Measurements from ENCODE around the gene YWHAB. TPM values are rescaled to one million over a fixed set of nuclear protein-coding genes. Genes with fewer than 3 reads are reported as not detected.

Gene YWHAB
- total and polyA plus RNA-seq, 10 of the 15 experiments (the other 5 are each of a cell fraction or from before 2014, with no cell fraction given) = 63.5 to 323 (median 144) TPM

DNA sequence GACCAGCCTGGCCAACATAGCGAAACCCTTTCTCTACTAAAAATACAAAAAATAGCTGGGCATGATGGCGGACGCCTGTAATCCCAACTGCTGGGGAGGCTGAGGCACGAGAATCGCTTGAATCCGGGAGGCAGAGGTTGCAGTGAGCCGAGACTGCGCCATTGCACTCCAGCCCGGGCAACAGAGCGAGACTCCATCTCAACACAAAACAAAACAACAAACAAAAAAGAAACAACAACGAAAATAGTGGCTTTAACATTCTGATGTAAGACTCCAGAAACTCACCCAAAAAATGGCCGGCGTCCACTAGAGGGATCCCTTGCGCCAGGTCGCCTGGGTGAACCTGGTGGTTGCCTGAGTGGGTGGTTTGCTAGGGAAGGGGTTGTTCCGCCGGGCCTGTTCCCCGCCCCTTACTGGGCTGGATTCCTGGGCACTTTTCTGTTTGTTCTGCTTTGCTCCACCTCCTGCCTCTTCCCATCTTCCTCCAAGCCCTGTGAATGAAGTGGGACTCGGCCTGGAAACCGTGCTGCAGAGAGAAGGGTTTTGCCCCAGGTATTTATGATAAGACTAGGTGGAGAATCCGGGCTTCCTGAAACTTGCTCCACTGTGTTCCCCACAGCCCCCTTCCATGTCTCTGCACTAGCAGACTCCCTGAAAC, 25.9 kb downstream of the YWHAB start:
- ChIA-PET POLR2A (interaction anchor here (0.8 kb wide), 1 partner anchor 26 kb away, joined by 3 read pairs; the partner anchor contains the start of gene YWHAB), CTCF (interaction anchor here (1.0 to 5.2 kb wide), 10 partner anchors 13 to 332 kb away, joined by 3 to 30 read pairs (median 4); no protein-coding TSS in a partner anchor), SMC1A (ENCODE audit: uncharacterized antibody, unreplicated experiment) (interaction anchor here (0.6 to 3.6 kb wide), 8 partner anchors 35 to 201 kb away, joined by 3 to 18 read pairs (median 4); partner anchors contain the start of gene TOMM34), RAD21 (ENCODE audit: unreplicated experiment) (interaction anchor here (0.8 to 1.4 kb wide), 3 partner anchors 94 to 183 kb away, joined by 3 read pairs; no protein-coding TSS in a partner anchor)
- H3K79me2 ChIP-seq (ENCODE audit: control insufficient read depth, insufficient read depth, low read length) = no peaks in the 10 kb centered on the region
- intact Hi-C loops (cut with micrococcal nuclease; ENCODE audit: unreplicated experiment) = loop anchor here (5.0 kb wide), 1 partner anchor 186 kb away; no protein-coding TSS in a partner anchor
- no peak overlapping the region for H3K9ac ChIP-seq (ENCODE audit: control insufficient read depth, insufficient read depth, low read length)
- no peak overlapping the region for H3K4me3 ChIP-seq
- peaks cover 3% of the 10 kb centered on the region for H3K4me1 ChIP-seq (ENCODE audit: control insufficient read depth, insufficient read depth, low read length)
- H2AFZ ChIP-seq (ENCODE audit: control insufficient read depth, low read depth, low read length) = no peak overlapping the region; the same call in 1 of the 2 replicates
- H3K27me3 ChIP-seq (replicated peaks in 1 of 2; ENCODE audit: control insufficient read depth in 2 of 2, insufficient read depth in 2 of 2, low read length in 1 of 2) = no peaks in the 10 kb centered on the region
- H3K4me2 ChIP-seq (ENCODE audit: control insufficient read depth, insufficient read depth) = peak overlapping the region; percentile 41; the same call in 1 of the 2 replicates
- H3K9me3 ChIP-seq (replicated peaks; ENCODE audit: control insufficient read depth, insufficient read depth, low read length) = no peaks in the 10 kb centered on the region
- TF ChIP-seq, protein P1, sequence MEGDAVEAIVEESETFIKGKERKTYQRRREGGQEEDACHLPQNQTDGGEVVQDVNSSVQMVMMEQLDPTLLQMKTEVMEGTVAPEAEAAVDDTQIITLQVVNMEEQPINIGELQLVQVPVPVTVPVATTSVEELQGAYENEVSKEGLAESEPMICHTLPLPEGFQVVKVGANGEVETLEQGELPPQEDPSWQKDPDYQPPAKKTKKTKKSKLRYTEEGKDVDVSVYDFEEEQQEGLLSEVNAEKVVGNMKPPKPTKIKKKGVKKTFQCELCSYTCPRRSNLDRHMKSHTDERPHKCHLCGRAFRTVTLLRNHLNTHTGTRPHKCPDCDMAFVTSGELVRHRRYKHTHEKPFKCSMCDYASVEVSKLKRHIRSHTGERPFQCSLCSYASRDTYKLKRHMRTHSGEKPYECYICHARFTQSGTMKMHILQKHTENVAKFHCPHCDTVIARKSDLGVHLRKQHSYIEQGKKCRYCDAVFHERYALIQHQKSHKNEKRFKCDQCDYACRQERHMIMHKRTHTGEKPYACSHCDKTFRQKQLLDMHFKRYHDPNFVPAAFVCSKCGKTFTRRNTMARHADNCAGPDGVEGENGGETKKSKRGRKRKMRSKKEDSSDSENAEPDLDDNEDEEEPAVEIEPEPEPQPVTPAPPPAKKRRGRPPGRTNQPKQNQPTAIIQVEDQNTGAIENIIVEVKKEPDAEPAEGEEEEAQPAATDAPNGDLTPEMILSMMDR (IDR thresholded peaks at IDR 0.05 in 2 of 3, conservative IDR thresholded peaks at IDR 0.05 in 1 of 3; ENCODE audit: control insufficient read depth in 2 of 3, extremely low read depth in 1 of 3, insufficient read depth in 1 of 3, low read depth in 3 of 3, low read length in 3 of 3) = peak; percentile 66 to 71 (median 69)
- TF ChIP-seq RBBP5 (conservative IDR thresholded peaks at IDR 0.05) (no peak), RUNX3 (IDR thresholded peaks at IDR 0.05; ENCODE audit: low read length) (0 out of 2 replicates have a peak, but pooled peaks have one; percentile 37), ZNF622 (IDR thresholded peaks at IDR 0.05) (no peak), RAD21 (IDR thresholded peaks at IDR 0.05; ENCODE audit: insufficient read depth, low read depth, low read length) (peak; percentile 72), SMC3 (IDR thresholded peaks at IDR 0.05; ENCODE audit: borderline replicate concordance, low read length) (peak; percentile 36; the same call in 1 of the 2 replicates), BCL3 (IDR thresholded peaks at IDR 0.05; ENCODE audit: borderline replicate concordance, insufficient read depth, low read depth, low read length, poor library complexity, severe bottlenecking) (no peak), EGR1 (IDR thresholded peaks at IDR 0.05; ENCODE audit: borderline replicate concordance in 1 of 2, low read depth in 2 of 2, low read length in 2 of 2) (peak in 1 of 2 experiments; percentile 52; a peak in 1 of 3 replicates), HDGF (IDR thresholded peaks at IDR 0.05) (peak; percentile 35; the same call in 1 of the 2 replicates), YY1 (IDR thresholded peaks at IDR 0.05; ENCODE audit: low read depth, low read length) (peak; percentile 90)
- no peaks in the 10 kb centered on the region for H4K20me1 ChIP-seq (ENCODE audit: control insufficient read depth, insufficient read depth)
- DNase-seq (ENCODE audit: low read depth, low spot score) (no peak), ATAC-seq (peak; percentile 59), FAIRE-seq (no peak)
- WGBS (ENCODE audit: insufficient coverage, insufficient replicate concordance, low lambda C conversion rate, missing lambda C conversion rate) = 77% methylated on average over 19 of the region's 21 CpGs
- no peak overlapping the region for H3K27ac ChIP-seq (ENCODE audit: control insufficient read depth, insufficient read depth)
- H3K36me3 ChIP-seq (ENCODE audit: control insufficient read depth in 2 of 2, insufficient read depth in 2 of 2, low read length in 1 of 2) = peaks cover 5 to 12% of the 10 kb centered on the region in 2 experiments; a peak in 3 of 4 replicates
- no TSS peak for BruUV-seq (replicated peaks)
- in situ Hi-C loops (cut with MboI) = no loop called here
